CD4-positive, alpha-beta T cell (primary cell): ENCODE results near the gene UNC5B. TPM values are rescaled to one million over a fixed set of nuclear protein-coding genes. Genes with fewer than 3 reads are reported as not detected.

Experiments used
- ATAC-seq: fragments of 200-7000 bp; cut with Tn5 transposase; one replicate; pipeline ENCODE4 v1.10.0; 2022; ENCODE audit warnings: mild to moderate bottlenecking; ENCODE audit not compliant: poor library complexity
- CTCF ChIA-PET: fragments of 350-600 bp; sonication (Branson Sonifier 250); formaldehyde crosslinking; loops from one replicate; lab custom pipeline; 2021; ENCODE audit warnings: antibody characterized with exemption, inconsistent platforms; lab: Charles Lee
- POLR2A ChIA-PET: fragments of 350-600 bp; sonication (Branson Sonifier 250); formaldehyde crosslinking; loops from one replicate; lab custom pipeline; 2021; ENCODE audit warnings: antibody characterized with exemption, inconsistent platforms; lab: Charles Lee
- DNase-seq, 14 experiments: peaks; one replicate each; pipeline ENCODE4 v3.0.0-alpha.2; 2013 to 2020; ENCODE audit warnings: mixed read lengths in 2 of 14
- H3K27ac ChIP-seq, 2 donors: one replicate each; pipeline versions ENCODE4 v1.5.1 to v1.7.0; 2013; ENCODE audit warnings: low read length in 2 of 2, low read depth in 1 of 2, mild to moderate bottlenecking in 1 of 2
- H3K27me3 ChIP-seq, 2 experiments: 1 replicate in 1 of 2; 2 replicates in 1 of 2; pipeline versions ENCODE4 v1.6.1 to v1.7.0; 2013; ENCODE audit warnings: low read length in 2 of 2, control low read depth in 1 of 2, mild to moderate bottlenecking in 1 of 2, moderate library complexity in 1 of 2; ENCODE audit not compliant: insufficient read depth in 2 of 2, control insufficient read depth in 1 of 2
- H3K36me3 ChIP-seq: one replicate; pipeline ENCODE4 v1.6.1; 2013; ENCODE audit warnings: low read length, control low read depth; ENCODE audit not compliant: insufficient read depth
- H3K4me1 ChIP-seq: one replicate; pipeline ENCODE4 v1.6.1; 2013; ENCODE audit warnings: low read length, control low read depth; ENCODE audit not compliant: insufficient read depth
- H3K4me3 ChIP-seq: one replicate; pipeline ENCODE4 v1.5.1; 2013; ENCODE audit warnings: mild to moderate bottlenecking, low read length, moderate library complexity
- H3K9me3 ChIP-seq, 2 experiments: 1 replicate in 1 of 2; 2 replicates in 1 of 2; pipeline versions ENCODE4 v1.6.1 to v1.7.0; 2013; ENCODE audit warnings: low read length in 2 of 2, mild to moderate bottlenecking in 2 of 2, control low read depth in 1 of 2, moderate library complexity in 1 of 2; ENCODE audit not compliant: control insufficient read depth in 1 of 2, insufficient read depth in 1 of 2
- H3K27ac Mint-ChIP-seq: one replicate; pipeline ENCODE4 v1.8.0; 2020; ENCODE audit warnings: mixed read lengths
- H3K27me3 Mint-ChIP-seq: one replicate; pipeline ENCODE4 v1.8.0; 2021; ENCODE audit warnings: mixed read lengths
- H3K36me3 Mint-ChIP-seq: one replicate; pipeline ENCODE4 v1.8.0; 2021; ENCODE audit warnings: low read depth, mixed read lengths
- H3K4me1 Mint-ChIP-seq: one replicate; pipeline ENCODE4 v1.8.0; 2021; ENCODE audit warnings: low read depth, mixed read lengths
- H3K4me3 Mint-ChIP-seq: one replicate; pipeline ENCODE4 v1.8.0; 2020; ENCODE audit warnings: mild to moderate bottlenecking, mixed read lengths
- H3K9me3 Mint-ChIP-seq: one replicate; pipeline ENCODE4 v1.8.0; 2020; ENCODE audit warnings: mixed read lengths
- CTCF ChIP-seq: fragments of 200-600 bp; IDR thresholded peaks from one replicate; pipeline ENCODE4 v1.8.0; 2022; ENCODE audit warnings: antibody characterized with exemption, mild to moderate bottlenecking
- intact Hi-C, 2 experiments: fragments of 100-400 bp; cut with DNase I in 1 of 2; cut with micrococcal nuclease in 1 of 2; formaldehyde crosslinking; loops; one replicate each; pipeline versions ENCODE4 v1.15.1 to v1.9.0; 2023 to 2025; cut with DNase I, micrococcal nuclease
- total RNA-seq, 174 experiments: library from RNA in 2 of 174; stranded (reverse) in 2 of 174; gene quantifications; one replicate each; pipeline ENCODE4 v1.2.3 and lab custom pipeline; 2021 to 2026

UNC5B gene
- total RNA-seq, 2 experiments from 2014 or later = 0.03 TPM; not detected in 1

DNA sequence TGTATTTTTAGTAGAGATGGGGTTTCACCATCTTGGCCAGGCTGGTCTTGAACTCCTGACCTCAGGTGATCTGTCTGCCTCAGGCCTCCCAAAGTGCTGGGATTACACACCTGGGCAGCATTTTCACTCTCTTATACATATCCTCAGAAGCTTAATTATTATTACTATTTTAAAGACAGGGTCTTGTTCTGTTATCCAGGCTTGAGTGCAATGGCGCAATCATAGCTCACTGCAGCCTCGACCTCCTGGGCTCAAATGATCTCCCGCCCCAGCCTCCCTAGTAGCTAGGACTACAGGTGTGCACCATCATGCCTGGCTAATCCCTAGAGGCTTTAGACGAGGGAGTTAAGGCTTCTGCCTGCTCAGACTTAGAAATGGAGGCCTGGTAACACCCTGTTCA, 26.3 kb downstream of the UNC5B start:
- ChIA-PET POLR2A (no interaction called here), CTCF (no interaction called here)

GRCh38 chr10:71239131-71239915, 27.0 kb downstream of the UNC5B start:
- Mint-ChIP-seq H3K36me3 (no peaks in the 10 kb centered on the region), H3K4me3 (no peak overlapping the region), H3K27ac (no peak overlapping the region), H3K4me1 (no peaks in the 10 kb centered on the region), H3K27me3 (peaks cover 5% of the 10 kb centered on the region), H3K9me3 (no peaks in the 10 kb centered on the region)
- Histone ChIP-seq H3K27ac (no peak overlapping the region), H3K9me3 (no peaks in the 10 kb centered on the region), H3K36me3 (no peaks in the 10 kb centered on the region), H3K4me1 (no peaks in the 10 kb centered on the region), H3K4me3 (no peak overlapping the region), H3K27me3 (peaks cover 2 to 7% of the 10 kb centered on the region in 2 experiments)
- ChIA-PET POLR2A (no interaction called here), CTCF (no interaction called here)
- ATAC-seq (no peak), DNase-seq (no peak)
- TF ChIP-seq CTCF = no peak
- intact Hi-C loops = no loop called here

More for the DNA sequence above, 26.3 kb downstream of the UNC5B start:
- Histone ChIP-seq H3K27me3 (no peaks in the 10 kb centered on the region), H3K9me3 (no peaks in the 10 kb centered on the region), H3K4me1 (peaks cover 3% of the 10 kb centered on the region), H3K4me3 (no peak overlapping the region), H3K27ac (no peak overlapping the region), H3K36me3 (no peaks in the 10 kb centered on the region)
- Mint-ChIP-seq H3K4me1 (no peaks in the 10 kb centered on the region), H3K4me3 (no peak overlapping the region), H3K27me3 (peaks cover 5% of the 10 kb centered on the region), H3K36me3 (no peaks in the 10 kb centered on the region), H3K27ac (no peak overlapping the region), H3K9me3 (no peaks in the 10 kb centered on the region)
- DNase-seq = no peak
- intact Hi-C loops = no loop called here
- TF ChIP-seq CTCF = no peak
- ATAC-seq = no peak

GRCh38 chr10:71239946-71240795, 27.8 kb downstream of the UNC5B start:
- DNase-seq (no peak), ATAC-seq (no peak)
- Histone ChIP-seq H3K4me1 (no peaks in the 10 kb centered on the region), H3K36me3 (no peaks in the 10 kb centered on the region), H3K27me3 (peaks cover 2 to 7% of the 10 kb centered on the region in 2 experiments), H3K4me3 (no peak overlapping the region), H3K27ac (no peak overlapping the region), H3K9me3 (no peaks in the 10 kb centered on the region)
- H3K9me3 Mint-ChIP-seq = no peaks in the 10 kb centered on the region
- POLR2A ChIA-PET = no interaction called here
- CTCF ChIA-PET = no interaction called here
- peaks cover 10% of the 10 kb centered on the region for H3K27me3 Mint-ChIP-seq
- no peak overlapping the region for H3K27ac Mint-ChIP-seq
- H3K36me3 Mint-ChIP-seq = no peaks in the 10 kb centered on the region
- no peak overlapping the region for H3K4me3 Mint-ChIP-seq
- no peak for TF ChIP-seq CTCF
- no peaks in the 10 kb centered on the region for H3K4me1 Mint-ChIP-seq
- intact Hi-C loops = no loop called here
